HL-60 (cell line): ENCODE measurements around the gene SEMA4A.
A peak's percentile ranks its signal among the peaks of the same experiment; 100 is the strongest.

Experiments
- DNase-seq, 2 experiments: peaks; one replicate each; pipeline ENCODE4 v3.0.0-alpha.2; 2010 to 2020; ENCODE audit warnings: low read depth in 1 of 2, low spot score in 1 of 2
- H3K27ac ChIP-seq: fragments of 250-450 bp; sonication (Bioruptor Pico); replicated peaks from 2 replicates; pipeline ENCODE4 v1.5.1; 2020; ENCODE audit warnings: mild to moderate bottlenecking, moderate library complexity
- H3K27me3 ChIP-seq: fragments of 250-450 bp; sonication (Bioruptor Pico); 2 replicates; pipeline ENCODE4 v1.5.1; 2021; ENCODE audit warnings: mild to moderate bottlenecking, moderate library complexity; ENCODE audit not compliant: insufficient read depth, poor library complexity, severe bottlenecking
- H3K4me3 ChIP-seq: replicated peaks from 2 replicates; pipeline ENCODE4 v1.5.1; 2011; ENCODE audit warnings: mild to moderate bottlenecking, control low read depth, low read length; ENCODE audit not compliant: insufficient read depth
- CTCF ChIP-seq: IDR thresholded peaks from one replicate; pipeline ENCODE4 v1.5.1; 2011; ENCODE audit warnings: low read length, control low read depth, inconsistent platforms; ENCODE audit not compliant: insufficient read depth
- GABPA ChIP-seq: IDR thresholded peaks from 2 replicates; pipeline ENCODE4 v1.6.1; 2012; ENCODE audit warnings: low read depth
- POLR2AphosphoS5 ChIP-seq: IDR thresholded peaks from 2 replicates; pipeline ENCODE4 v1.6.1; 2012; ENCODE audit warnings: low read depth
- REST ChIP-seq: IDR thresholded peaks from 2 replicates; pipeline ENCODE4 v1.6.1; 2012; ENCODE audit warnings: low read depth; ENCODE audit not compliant: insufficient replicate concordance
- SPI1 ChIP-seq: IDR thresholded peaks from 2 replicates; pipeline ENCODE4 v1.6.1; 2012; ENCODE audit warnings: low read depth, mild to moderate bottlenecking, borderline replicate concordance

Gene SEMA4A

GRCh38 chr1:156145650-156146019, 7.8 kb upstream of the SEMA4A start:
- no peak overlapping the region for H3K4me3 ChIP-seq
- H3K27ac ChIP-seq = no peak overlapping the region
- DNase-seq = no peak
- TF ChIP-seq GABPA = no peak
- no peak for TF ChIP-seq REST
- no peak for TF ChIP-seq SPI1
- no peak for TF ChIP-seq CTCF
- no peak for TF ChIP-seq POLR2AphosphoS5
- H3K27me3 ChIP-seq = no peaks in the 10 kb centered on the region

- no peak overlapping the region for H3K4me3 ChIP-seq
- peak overlapping the region; percentile 61 for H3K27ac ChIP-seq
- peak; percentile 67 to 81 for DNase-seq
- H3K27me3 ChIP-seq = no peaks in the 10 kb centered on the region
- TF ChIP-seq POLR2AphosphoS5 (peak; percentile 55; the same call in 1 of the 2 replicates), GABPA (no peak), CTCF (peak; percentile 86), REST (no peak), SPI1 (no peak)
Observed at GRCh38 chr1:156146020-156146768, 7.2 kb upstream of the SEMA4A start.

GRCh38 chr1:156146769-156147405, 6.5 kb upstream of the SEMA4A start:
- Histone ChIP-seq H3K4me3 (no peak overlapping the region), H3K27me3 (no peaks in the 10 kb centered on the region), H3K27ac (peak overlapping the region; percentile 61)
- TF ChIP-seq POLR2AphosphoS5 (no peak), SPI1 (peak; percentile 69)
- peak in 1 of 2 experiments; percentile 69 for DNase-seq

- peak overlapping the region; percentile 84 for H3K27ac ChIP-seq
- DNase-seq = peak in 1 of 2 experiments; percentile 89
- TF ChIP-seq REST = peak; percentile 49
- peak; percentile 64; the same call in 1 of the 2 replicates for TF ChIP-seq SPI1
- TF ChIP-seq POLR2AphosphoS5 = peak; percentile 71
- TF ChIP-seq GABPA = no peak
- TF ChIP-seq CTCF = no peak
Observed at GRCh38 chr1:156148216-156148615, 5.2 kb upstream of the SEMA4A start.

More at GRCh38 chr1:156148216-156148615, 5.2 kb upstream of the SEMA4A start:
- Histone ChIP-seq H3K27me3 (no peaks in the 10 kb centered on the region), H3K4me3 (no peak overlapping the region)
